Measurements from ENCODE around the gene CACNG4.

Gene CACNG4

DNA sequence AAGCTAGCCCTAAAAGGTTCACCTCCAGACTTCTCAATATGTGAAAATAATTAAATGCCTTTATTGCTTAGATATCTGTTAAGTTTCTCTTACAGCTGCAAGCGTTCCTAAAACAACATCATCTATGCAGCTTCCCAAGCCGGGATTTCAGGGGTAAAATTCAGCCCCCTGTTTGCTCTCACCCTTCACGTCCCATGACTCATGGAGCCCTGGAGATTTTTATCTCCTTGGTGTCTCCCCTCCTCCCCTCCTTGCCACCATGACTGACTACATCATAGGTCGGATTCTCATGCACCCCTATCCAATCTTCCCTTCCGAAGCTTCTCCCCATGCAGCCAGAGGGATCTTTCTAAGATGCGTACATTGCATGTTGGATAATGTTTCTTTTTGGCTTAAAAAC, 21.0 kb upstream of the CACNG4 start:
- DNase-seq (ENCODE audit: low read depth), result no peak
- TF ChIP-seq, protein P1, sequence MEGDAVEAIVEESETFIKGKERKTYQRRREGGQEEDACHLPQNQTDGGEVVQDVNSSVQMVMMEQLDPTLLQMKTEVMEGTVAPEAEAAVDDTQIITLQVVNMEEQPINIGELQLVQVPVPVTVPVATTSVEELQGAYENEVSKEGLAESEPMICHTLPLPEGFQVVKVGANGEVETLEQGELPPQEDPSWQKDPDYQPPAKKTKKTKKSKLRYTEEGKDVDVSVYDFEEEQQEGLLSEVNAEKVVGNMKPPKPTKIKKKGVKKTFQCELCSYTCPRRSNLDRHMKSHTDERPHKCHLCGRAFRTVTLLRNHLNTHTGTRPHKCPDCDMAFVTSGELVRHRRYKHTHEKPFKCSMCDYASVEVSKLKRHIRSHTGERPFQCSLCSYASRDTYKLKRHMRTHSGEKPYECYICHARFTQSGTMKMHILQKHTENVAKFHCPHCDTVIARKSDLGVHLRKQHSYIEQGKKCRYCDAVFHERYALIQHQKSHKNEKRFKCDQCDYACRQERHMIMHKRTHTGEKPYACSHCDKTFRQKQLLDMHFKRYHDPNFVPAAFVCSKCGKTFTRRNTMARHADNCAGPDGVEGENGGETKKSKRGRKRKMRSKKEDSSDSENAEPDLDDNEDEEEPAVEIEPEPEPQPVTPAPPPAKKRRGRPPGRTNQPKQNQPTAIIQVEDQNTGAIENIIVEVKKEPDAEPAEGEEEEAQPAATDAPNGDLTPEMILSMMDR (conservative IDR thresholded peaks at IDR 0.05; ENCODE audit: low read length), result no peak
- no peak overlapping the region for H3K4me3 ChIP-seq (ENCODE audit: low read length)

DNA sequence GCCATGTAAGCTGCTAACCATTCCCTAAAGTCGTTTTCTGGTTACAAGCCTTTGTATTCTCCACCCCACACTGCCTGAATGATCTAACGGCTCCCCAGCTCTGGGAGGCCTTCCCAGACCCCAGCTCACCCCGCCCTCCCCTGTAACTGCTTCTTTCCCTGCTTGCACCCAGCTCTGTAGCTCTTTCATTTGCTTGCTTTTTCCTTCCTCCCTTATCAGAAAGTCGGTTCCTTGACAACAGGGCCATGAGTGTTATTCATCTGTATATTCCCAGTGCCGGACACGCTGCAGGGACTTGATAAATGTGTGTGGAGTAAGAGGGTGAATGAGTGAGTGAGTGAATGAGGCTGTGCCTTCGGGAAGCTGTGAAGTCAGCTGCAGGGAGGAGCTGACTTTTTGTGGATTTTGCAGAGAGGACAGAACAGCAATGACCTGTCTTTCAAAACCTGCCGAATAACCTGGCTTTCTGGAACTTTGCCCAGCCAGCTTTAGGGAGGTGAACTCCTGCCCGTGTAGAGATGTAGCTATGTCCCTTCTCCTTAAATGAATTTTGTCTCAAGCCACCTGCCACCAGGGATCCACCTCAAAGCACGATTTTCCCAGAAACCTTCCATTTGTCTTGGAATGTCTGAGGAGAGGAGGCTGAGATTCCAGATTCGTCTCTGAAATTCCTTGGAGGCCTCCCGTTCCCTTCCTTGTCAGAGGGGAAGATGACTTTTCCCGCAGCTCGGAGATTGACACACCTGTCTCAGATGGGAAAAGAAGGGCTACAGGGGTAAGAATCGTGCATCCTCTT, 20.0 kb upstream of the CACNG4 start:
- TF ChIP-seq, protein P1 (conservative IDR thresholded peaks at IDR 0.05; ENCODE audit: low read length), result no peak
- H3K4me3 ChIP-seq (ENCODE audit: low read length), result no peak overlapping the region
- DNase-seq (ENCODE audit: low read depth), result no peak

- peak; percentile 14 for DNase-seq (ENCODE audit: low read depth)
- no peak overlapping the region for H3K4me3 ChIP-seq (ENCODE audit: low read length)
- TF ChIP-seq, protein P1 (conservative IDR thresholded peaks at IDR 0.05; ENCODE audit: low read length), result no peak
Observed at GRCh38 chr17:66945147-66945835, 19.2 kb upstream of the CACNG4 start.

DNA sequence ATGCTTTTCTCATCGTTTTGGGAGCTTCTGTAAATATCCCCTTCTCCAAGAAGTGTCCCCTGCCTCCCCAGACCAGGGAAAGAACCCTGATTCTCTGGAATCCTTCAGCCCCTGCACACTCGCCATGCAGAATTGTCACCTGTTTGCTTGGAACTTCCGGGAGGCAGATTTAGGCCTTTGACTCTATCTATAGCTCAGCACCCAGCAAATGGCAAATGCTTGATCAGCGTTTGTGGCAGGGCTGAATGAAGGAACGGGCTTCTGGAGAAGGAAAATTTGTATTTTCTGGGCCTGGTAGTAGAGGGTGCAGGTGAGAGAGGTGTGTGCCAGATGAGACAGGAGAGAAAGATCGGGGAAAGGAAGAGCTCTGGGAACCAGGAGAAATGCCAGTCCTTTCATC, 18.3 kb upstream of the CACNG4 start:
- TF ChIP-seq, protein P1 (conservative IDR thresholded peaks at IDR 0.05; ENCODE audit: low read length), result no peak
- no peak overlapping the region for H3K4me3 ChIP-seq (ENCODE audit: low read length)
- no peak for DNase-seq (ENCODE audit: low read depth)

- DNase-seq (ENCODE audit: low read depth), result no peak
- no peak overlapping the region for H3K4me3 ChIP-seq (ENCODE audit: low read length)
- TF ChIP-seq, protein P1 (conservative IDR thresholded peaks at IDR 0.05; ENCODE audit: low read length), result no peak
Observed at GRCh38 chr17:66947311-66947710, 17.2 kb upstream of the CACNG4 start.

DNA sequence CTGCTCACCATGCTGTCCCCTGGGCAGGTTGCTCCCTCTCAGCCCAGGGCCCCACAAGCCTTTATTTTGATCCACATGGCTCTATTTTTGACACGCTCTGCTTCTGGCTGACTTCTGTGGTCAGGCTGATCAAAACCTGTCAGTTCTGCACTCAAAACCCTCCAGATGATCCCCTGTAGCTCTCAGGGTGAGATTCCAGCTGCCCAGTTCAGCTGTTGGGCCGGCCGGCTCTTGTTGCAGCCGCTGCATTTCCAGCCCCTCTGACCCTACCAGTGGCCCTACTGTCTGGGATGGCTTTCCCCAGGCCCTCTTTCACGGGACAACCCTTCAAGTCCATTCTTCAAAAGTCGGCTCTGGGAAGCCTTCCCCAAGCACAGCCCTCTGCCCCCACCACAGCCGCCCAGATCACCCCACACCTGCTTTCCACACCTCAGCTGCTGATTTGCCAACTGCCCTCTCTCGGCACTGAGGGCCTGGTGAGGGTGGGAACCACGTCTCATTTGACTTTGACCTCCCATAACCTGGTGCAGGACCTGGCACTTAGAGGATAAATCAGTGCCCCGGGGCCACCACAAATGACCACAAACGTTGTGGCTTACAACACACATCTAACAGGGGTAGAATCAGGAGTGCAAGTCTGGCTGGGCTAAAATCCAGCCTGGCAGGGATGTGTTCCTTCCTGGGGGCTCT, 16.3 kb upstream of the CACNG4 start:
- DNase-seq (ENCODE audit: low read depth), result no peak
- no peak overlapping the region for H3K4me3 ChIP-seq (ENCODE audit: low read length)
- TF ChIP-seq, protein P1 (conservative IDR thresholded peaks at IDR 0.05; ENCODE audit: low read length), result no peak
